A673 (cell line): ENCODE measurements around the gene TLCD3A. TPM values are rescaled to one million over a fixed set of nuclear protein-coding genes. Genes with fewer than 3 reads are reported as not detected.

ENCODE experiments used
- BruUV-seq: library from RNA; stranded (reverse); fragments of 400-500 nt; replicated peaks from 2 replicates; lab custom pipeline; 2021; lab: Mats Ljungman, UMichigan
- CTCF ChIA-PET: fragments of 300-600 bp; sonication (Branson Sonifier 250); formaldehyde crosslinking; loops from one replicate; lab custom pipeline; 2022; ENCODE audit warnings: antibody characterized with exemption; lab: Charles Lee
- POLR2A ChIA-PET: fragments of 300-600 bp; sonication (Branson Sonifier 250); formaldehyde crosslinking; loops from one replicate; lab custom pipeline; 2022; ENCODE audit warnings: antibody characterized with exemption; ENCODE audit not compliant: low non-redundant PET; lab: Charles Lee
- DNase-seq: peaks from one replicate; pipeline ENCODE4 v3.0.0-alpha.2; 2015; ENCODE audit warnings: low spot score
- H3K27ac ChIP-seq: fragments of 200-600 bp; sonication (generic); 2 replicates; pipeline ENCODE4 v1.5.1; 2016; ENCODE audit warnings: mixed run types, low read depth, mild to moderate bottlenecking, mixed read lengths, antibody characterized with exemption, low read length; ENCODE audit not compliant: poor library complexity, severe bottlenecking
- H3K27me3 ChIP-seq: fragments of 200-600 bp; sonication (generic); replicated peaks from 2 replicates; pipeline ENCODE4 v1.6.1; 2017; ENCODE audit warnings: mixed run types, low read depth, mild to moderate bottlenecking, mixed read lengths, antibody characterized with exemption, low read length; ENCODE audit not compliant: insufficient read depth, poor library complexity
- H3K36me3 ChIP-seq: fragments of 200-600 bp; sonication (generic); 2 replicates; pipeline ENCODE4 v1.6.1; 2016; ENCODE audit warnings: mixed run types, mild to moderate bottlenecking, mixed read lengths, antibody characterized with exemption, low read length; ENCODE audit not compliant: insufficient read depth, poor library complexity, severe bottlenecking
- H3K4me1 ChIP-seq: fragments of 200-600 bp; sonication (generic); 2 replicates; pipeline ENCODE4 v1.6.1; 2017; ENCODE audit warnings: mixed run types, mild to moderate bottlenecking, mixed read lengths, antibody characterized with exemption, low read length; ENCODE audit not compliant: insufficient read depth, poor library complexity, severe bottlenecking
- H3K4me3 ChIP-seq: fragments of 200-600 bp; sonication (generic); 2 replicates; pipeline ENCODE4 v1.5.1; 2016; ENCODE audit warnings: low read depth, mixed run types, mild to moderate bottlenecking, mixed read lengths, low read length; ENCODE audit not compliant: poor library complexity, severe bottlenecking
- H3K9me3 ChIP-seq: fragments of 200-600 bp; sonication (generic); 2 replicates; pipeline ENCODE4 v1.6.1; 2016; ENCODE audit warnings: mixed run types, low read depth, mild to moderate bottlenecking, mixed read lengths, antibody characterized with exemption, low read length; ENCODE audit not compliant: poor library complexity, severe bottlenecking
- EZH2 ChIP-seq: fragments of 200-600 bp; sonication (generic); IDR thresholded peaks from 2 replicates; pipeline ENCODE4 v1.6.1; 2017; ENCODE audit warnings: borderline replicate concordance, low read depth, mild to moderate bottlenecking, mixed read lengths, antibody characterized with exemption, low read length; ENCODE audit not compliant: poor library complexity, severe bottlenecking
- intact Hi-C: fragments of 100-400 bp; cut with micrococcal nuclease; formaldehyde crosslinking; loops from one replicate; pipeline ENCODE4 v1.10.0; 2022; ENCODE audit not compliant: unreplicated experiment
- total RNA-seq: library from RNA; stranded (reverse); gene quantifications from 2 replicates; pipeline ENCODE4 v1.2.3, GENCODE V29; 2021
- TF ChIP-seq, protein P1 (sequence below): fragments of 300-800, 200-600 bp; sonication (generic); conservative IDR thresholded peaks from 2 replicates; pipeline ENCODE4 v1.5.1; 2017; ENCODE audit warnings: low read depth, mild to moderate bottlenecking, antibody characterized with exemption, low read length, moderate library complexity, mixed read lengths

Gene TLCD3A
- total RNA-seq, 1 experiment from 2014 or later = 49.2 TPM

DNA sequence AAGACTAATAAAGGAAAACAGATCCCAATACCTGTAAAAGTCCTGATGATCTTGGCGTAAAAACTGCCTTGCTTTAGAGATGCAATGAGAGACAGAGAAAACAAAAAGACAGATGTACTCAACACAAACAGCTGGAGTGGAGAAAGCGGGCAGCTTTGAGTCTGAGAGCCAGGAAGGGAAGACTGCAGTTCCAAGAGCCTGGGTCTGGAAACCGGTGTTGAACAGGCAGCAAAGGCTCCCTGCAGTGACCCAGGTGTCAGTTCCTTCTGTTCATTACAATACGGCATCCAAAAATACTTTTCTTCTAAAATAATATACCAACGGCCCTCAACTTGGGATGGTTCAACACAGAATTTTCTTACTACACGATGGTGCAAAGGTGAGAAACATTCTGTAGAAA, 47.4 kb upstream of the TLCD3A start:
- Histone ChIP-seq H3K36me3 (no peaks in the 10 kb centered on the region), H3K9me3 (no peaks in the 10 kb centered on the region), H3K27me3 (no peaks in the 10 kb centered on the region), H3K4me3 (no peak overlapping the region), H3K4me1 (peaks cover 14% of the 10 kb centered on the region), H3K27ac (no peak overlapping the region)
- CTCF ChIA-PET = no interaction called here
- POLR2A ChIA-PET = no interaction called here
- DNase-seq = no peak
- TF ChIP-seq EZH2 = no peak
- TF ChIP-seq, protein P1, sequence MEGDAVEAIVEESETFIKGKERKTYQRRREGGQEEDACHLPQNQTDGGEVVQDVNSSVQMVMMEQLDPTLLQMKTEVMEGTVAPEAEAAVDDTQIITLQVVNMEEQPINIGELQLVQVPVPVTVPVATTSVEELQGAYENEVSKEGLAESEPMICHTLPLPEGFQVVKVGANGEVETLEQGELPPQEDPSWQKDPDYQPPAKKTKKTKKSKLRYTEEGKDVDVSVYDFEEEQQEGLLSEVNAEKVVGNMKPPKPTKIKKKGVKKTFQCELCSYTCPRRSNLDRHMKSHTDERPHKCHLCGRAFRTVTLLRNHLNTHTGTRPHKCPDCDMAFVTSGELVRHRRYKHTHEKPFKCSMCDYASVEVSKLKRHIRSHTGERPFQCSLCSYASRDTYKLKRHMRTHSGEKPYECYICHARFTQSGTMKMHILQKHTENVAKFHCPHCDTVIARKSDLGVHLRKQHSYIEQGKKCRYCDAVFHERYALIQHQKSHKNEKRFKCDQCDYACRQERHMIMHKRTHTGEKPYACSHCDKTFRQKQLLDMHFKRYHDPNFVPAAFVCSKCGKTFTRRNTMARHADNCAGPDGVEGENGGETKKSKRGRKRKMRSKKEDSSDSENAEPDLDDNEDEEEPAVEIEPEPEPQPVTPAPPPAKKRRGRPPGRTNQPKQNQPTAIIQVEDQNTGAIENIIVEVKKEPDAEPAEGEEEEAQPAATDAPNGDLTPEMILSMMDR = no peak
- intact Hi-C loops = no loop called here
- BruUV-seq = no TSS peak

DNA sequence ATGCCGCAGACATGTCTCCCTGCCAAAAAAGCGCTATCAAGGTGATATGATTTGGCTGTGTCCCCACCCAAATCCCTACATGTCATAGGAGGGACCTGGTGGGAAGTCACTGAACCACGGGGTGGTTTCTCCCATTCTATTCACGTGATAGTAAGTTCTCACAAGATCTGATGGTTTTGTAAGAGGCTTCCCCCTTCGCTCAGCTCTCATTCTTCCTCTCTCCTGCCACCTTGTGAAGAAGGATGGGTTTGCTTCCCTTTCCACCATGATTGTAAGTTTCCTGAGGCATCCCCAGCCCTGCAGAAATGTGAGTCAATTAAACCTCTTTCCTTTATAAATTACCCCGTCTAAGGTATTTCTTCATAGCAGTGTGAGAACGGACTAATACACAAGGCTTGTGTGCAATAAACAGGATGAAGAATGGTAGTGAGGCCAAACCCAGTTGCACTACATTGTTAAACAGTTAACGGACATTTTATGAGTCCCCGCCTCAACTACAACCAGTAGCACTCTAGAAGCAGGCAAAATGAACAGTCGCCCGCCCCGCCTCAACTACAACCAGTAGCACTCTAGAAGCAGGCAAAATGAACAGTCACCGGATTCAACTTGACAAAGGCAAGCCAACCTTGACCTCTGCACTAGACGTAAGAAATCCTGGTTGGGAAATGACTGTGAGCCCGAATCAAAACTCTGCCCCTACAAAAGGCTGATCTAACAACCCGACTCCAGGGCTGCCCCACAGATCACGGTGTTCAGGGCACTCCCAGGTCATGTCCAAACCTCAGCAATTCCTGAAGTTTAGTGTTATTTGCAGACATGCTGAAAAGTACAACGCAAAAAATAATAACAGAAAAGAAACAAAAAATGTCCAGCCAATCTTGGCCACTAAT, 44.1 kb upstream of the TLCD3A start:
- no peak overlapping the region for H3K27ac ChIP-seq
- no peaks in the 10 kb centered on the region for H3K4me1 ChIP-seq
- H3K4me3 ChIP-seq = no peak overlapping the region
- intact Hi-C loops = no loop called here
- no peaks in the 10 kb centered on the region for H3K27me3 ChIP-seq
- no peaks in the 10 kb centered on the region for H3K9me3 ChIP-seq
- no peak for TF ChIP-seq EZH2
- TF ChIP-seq, protein P1 = peak; percentile 42
- peak; percentile 44 for DNase-seq
- ChIA-PET POLR2A (interaction anchor here (0.7 kb wide), 1 partner anchor 17 kb away, joined by 3 read pairs; no protein-coding TSS in a partner anchor), CTCF (interaction anchor here (0.9 kb wide), 1 partner anchor 276 kb away, joined by 12 read pairs; no protein-coding TSS in a partner anchor)
- no TSS peak for BruUV-seq
- no peaks in the 10 kb centered on the region for H3K36me3 ChIP-seq

DNA sequence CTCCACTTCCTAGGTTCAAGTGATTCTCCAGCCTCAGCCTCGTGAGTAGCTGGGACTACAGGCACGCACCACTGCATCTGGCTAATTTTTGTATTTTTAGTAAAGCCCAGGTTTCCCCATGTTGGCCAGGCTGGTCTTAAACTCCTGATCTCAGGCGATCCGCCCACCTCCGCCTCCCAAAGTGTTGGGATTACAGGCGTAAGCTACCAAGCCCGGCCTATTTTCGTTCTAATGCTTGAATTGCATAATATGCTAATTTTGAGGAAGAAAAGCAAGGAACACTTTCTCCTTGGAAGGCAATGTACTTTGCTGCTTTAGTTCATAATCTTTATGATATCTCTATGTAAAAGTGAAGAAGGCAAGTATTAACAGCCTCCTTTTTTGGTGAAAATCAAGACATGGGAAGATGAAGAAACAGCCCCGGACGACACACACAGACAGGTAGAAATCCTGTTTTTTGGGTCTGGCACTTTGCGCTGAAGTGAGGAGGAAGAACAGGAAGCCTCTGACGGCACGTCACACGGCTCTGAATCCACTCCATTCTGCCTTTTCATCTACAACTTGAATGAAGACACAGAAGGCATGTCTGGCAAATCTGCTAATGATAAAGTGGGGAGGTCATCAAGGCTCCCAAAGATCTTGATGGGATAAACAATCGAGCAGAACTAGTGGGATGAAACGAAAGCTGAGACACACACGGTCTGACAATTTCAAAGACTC, 42.7 kb upstream of the TLCD3A start:
- no TSS peak for BruUV-seq

More for the DNA sequence above, 42.7 kb upstream of the TLCD3A start:
- Histone ChIP-seq H3K4me3 (no peak overlapping the region), H3K27ac (no peak overlapping the region), H3K36me3 (peaks cover 4% of the 10 kb centered on the region), H3K4me1 (no peaks in the 10 kb centered on the region), H3K27me3 (no peaks in the 10 kb centered on the region), H3K9me3 (no peaks in the 10 kb centered on the region)
- intact Hi-C loops = no loop called here
- ChIA-PET CTCF (no interaction called here), POLR2A (interaction anchor here (0.7 kb wide), 1 partner anchor 15 kb away, joined by 3 read pairs; no protein-coding TSS in a partner anchor)
- no peak for TF ChIP-seq EZH2
- TF ChIP-seq, protein P1 = no peak
- no peak for DNase-seq
